ENCODE measurements around the gene GGA2. TPM values are rescaled to one million over a fixed set of nuclear protein-coding genes. Genes with fewer than 3 reads are reported as not detected.

GGA2 gene
- total RNA-seq (100 to 1,000 TPM; 125 to 133 TPM), polyA plus RNA-seq (ENCODE audit: insufficient read length in 6 of 6) (100 to 1,000 TPM; 135 to 163 (median 144) TPM)
- long read RNA-seq, donor 1, full-length matches to known transcripts = 13 of 19 reads
- long read RNA-seq, donor 1, partial matches to known transcripts = 6 of 19 reads
- long read RNA-seq, donor 1, other reads (novel, unspliced or antisense) = 0 of 19 reads
- long read RNA-seq, donor 2, full-length matches to known transcripts = 9 of 9 reads
- long read RNA-seq, donor 2, partial matches to known transcripts = 0 of 9 reads
- long read RNA-seq, donor 2, other reads (novel, unspliced or antisense) = 0 of 9 reads
- long read RNA-seq, donor 3, full-length matches to known transcripts = 11 of 27 reads
- long read RNA-seq, donor 3, partial matches to known transcripts = 9 of 27 reads
- long read RNA-seq, donor 3, other reads (novel, unspliced or antisense) = 7 of 27 reads
- long read RNA-seq, donor 4, full-length matches to known transcripts = 15 of 36 reads
- long read RNA-seq, donor 4, partial matches to known transcripts = 13 of 36 reads
- long read RNA-seq, donor 4, other reads (novel, unspliced or antisense) = 8 of 36 reads
- long read RNA-seq, donor 5, full-length matches to known transcripts = 6 of 31 reads
- long read RNA-seq, donor 5, partial matches to known transcripts = 25 of 31 reads
- long read RNA-seq, donor 5, other reads (novel, unspliced or antisense) = 0 of 31 reads
- long read RNA-seq, donor 6, full-length matches to known transcripts = 4 of 11 reads
- long read RNA-seq, donor 6, partial matches to known transcripts = 7 of 11 reads
- long read RNA-seq, donor 6, other reads (novel, unspliced or antisense) = 0 of 11 reads
- long read RNA-seq, donor 7, full-length matches to known transcripts = 5 of 20 reads
- long read RNA-seq, donor 7, partial matches to known transcripts = 15 of 20 reads
- long read RNA-seq, donor 7, other reads (novel, unspliced or antisense) = 0 of 20 reads
- long read RNA-seq, donor 8, full-length matches to known transcripts = 5 of 5 reads
- long read RNA-seq, donor 8, partial matches to known transcripts = 0 of 5 reads
- long read RNA-seq, donor 8, other reads (novel, unspliced or antisense) = 0 of 5 reads
- long read RNA-seq, donor 9 = 0 reads
- long read RNA-seq, donor 10, full-length matches to known transcripts = 11 of 13 reads
- long read RNA-seq, donor 10, partial matches to known transcripts = 0 of 13 reads
- long read RNA-seq, donor 10, other reads (novel, unspliced or antisense) = 2 of 13 reads
- long read RNA-seq, donor 11 = 0 reads
- long read RNA-seq, donor 12, full-length matches to known transcripts = 2 of 2 reads
- long read RNA-seq, donor 12, partial matches to known transcripts = 0 of 2 reads
- long read RNA-seq, donor 12, other reads (novel, unspliced or antisense) = 0 of 2 reads

- Histone ChIP-seq H3K4me3 (peak within 1 kb of the TSS; percentile 93 to 97), H3K9me3 (no peaks in the 10 kb centered on the region), H3K27ac (peak within 1 kb of the TSS; percentile 82 to 87), H3K4me1 (peaks cover 1 to 45% of the 10 kb centered on the region in 2 donors), H3K27me3 (no peaks in the 10 kb centered on the region), H3K36me3 (peaks cover 0 to 7% of the 10 kb centered on the region in 2 donors)
- intact Hi-C loops (cut with DNase I) = no loop called here
- DNase-seq = peak; percentile 82 to 95 (median 88)
- no peak for TF ChIP-seq CTCF (IDR thresholded peaks at IDR 0.05)
- peak; percentile 93 for ATAC-seq
Measured at GRCh38 chr16:23510164-23510914, at the start of gene GGA2. GGA2 (minus strand) TSS chr16:23510494; CDS start chr16:23510411, 83 bp downstream.

GRCh38 chr16:23557779-23558702 is 47.7 kb upstream of the GGA2 start:
- Histone ChIP-seq H3K36me3 (peaks cover 0 to 34% of the 10 kb centered on the region in 2 donors), H3K4me3 (peak overlapping the region; percentile 89 to 96), H3K9me3 (no peaks in the 10 kb centered on the region), H3K27me3 (no peaks in the 10 kb centered on the region), H3K4me1 (peaks cover 14 to 39% of the 10 kb centered on the region in 2 donors), H3K27ac (peak overlapping the region; percentile 71 to 89)
- DNase-seq (peak in 3 of 4 donors; percentile 11 to 87 (median 24)), ATAC-seq (peak; percentile 2)
- no peak for TF ChIP-seq CTCF (IDR thresholded peaks at IDR 0.05)
- intact Hi-C loops (cut with DNase I) = no loop called here

- peak; percentile 97 for ATAC-seq
- TF ChIP-seq CTCF (IDR thresholded peaks at IDR 0.05) = peak; percentile 93 to 98
- intact Hi-C loops (cut with DNase I) = no loop called here
Measured at GRCh38 chr16:23556881-23557778, 46.8 kb upstream of the GGA2 start, which contains the start of the genes EARS2 and UBFD1. EARS2 (minus strand) TSS chr16:23557350; CDS start chr16:23557343, 7 bp downstream. UBFD1 (plus strand) TSS chr16:23557727; CDS start chr16:23557743, 16 bp downstream.

More at GRCh38 chr16:23556881-23557778, 46.8 kb upstream of the GGA2 start, which contains the start of the genes EARS2 and UBFD1:
- Histone ChIP-seq H3K4me3 (peak within 1 kb of the TSS; percentile 89 to 96), H3K27me3 (no peaks in the 10 kb centered on the region), H3K27ac (peak within 1 kb of the TSS; percentile 71 to 89), H3K9me3 (no peaks in the 10 kb centered on the region), H3K36me3 (peaks cover 0 to 34% of the 10 kb centered on the region in 2 donors), H3K4me1 (peaks cover 14 to 39% of the 10 kb centered on the region in 2 donors)
- peak; percentile 96 to 98 (median 98) for DNase-seq
